Ascending aorta (tissue), 2 donors: ENCODE results near the gene TMEM176B. TPM values are rescaled to one million over a fixed set of nuclear protein-coding genes. Genes with fewer than 3 reads are reported as not detected.
"Not testable (repeated sequence)": the region's sequence is repeated elsewhere in the genome, so short reads cannot be mapped to it uniquely, and the experiment has no call there.

Experiments used
- DNase-seq, 2 donors: peaks; one replicate each; pipeline ENCODE4 v3.0.0-alpha.2; 2019; ENCODE audit warnings: low spot score in 2 of 2
- H3K27ac ChIP-seq, 2 donors: fragments of 200-600 bp; sonication (generic); one replicate each; pipeline ENCODE4 v1.5.1; 2016 to 2017; ENCODE audit warnings: mild to moderate bottlenecking in 1 of 2
- H3K27me3 ChIP-seq: fragments of 200-600 bp; sonication (generic); one replicate; pipeline ENCODE4 v1.5.1; 2017
- H3K36me3 ChIP-seq, 2 donors: fragments of 200-600 bp; sonication (generic); one replicate each; pipeline ENCODE4 v1.5.1; 2016
- H3K4me1 ChIP-seq, 2 donors: fragments of 200-600 bp; sonication (generic); one replicate each; pipeline ENCODE4 v1.5.1; 2016 to 2017; ENCODE audit warnings: mild to moderate bottlenecking in 1 of 2
- H3K4me3 ChIP-seq, 2 donors: fragments of 200-600 bp; sonication (generic); one replicate each; pipeline ENCODE4 v1.5.1; 2016 to 2017; ENCODE audit warnings: mild to moderate bottlenecking in 1 of 2
- H3K9me3 ChIP-seq, 2 donors: fragments of 200-600 bp; sonication (generic); one replicate each; pipeline ENCODE4 v1.5.1; 2016
- intact Hi-C: fragments of 100-400 bp; cut with DNase I; formaldehyde crosslinking; loops from one replicate; pipeline ENCODE4 v1.15.1; 2023
- total RNA-seq: library from RNA; depleted of rRNA; stranded (reverse); fragments of >200 nt; gene quantifications from one replicate; pipeline ENCODE4 v1.1.0, GENCODE V29; 2016
- TF ChIP-seq, protein P1 (sequence below), 3 experiments: fragments of 200-600 bp in 2 of 3; fragments of 450-650 bp in 1 of 3; sonication (generic) in 2 of 3; IDR thresholded peaks; one replicate each; pipeline ENCODE4 v1.5.1; 2016 to 2019; ENCODE audit warnings: antibody characterized with exemption in 3 of 3, mild to moderate bottlenecking in 1 of 3, moderate library complexity in 1 of 3

Gene TMEM176B
- total RNA-seq, 1 donor from 2014 or later, result 42.5 TPM

GRCh38 chr7:150778014-150778737 is 22.0 kb downstream of the TMEM176B start:
- Histone ChIP-seq H3K27ac (no peak overlapping the region), H3K9me3 (no peaks in the 10 kb centered on the region), H3K36me3 (no peaks in the 10 kb centered on the region), H3K27me3 (no peaks in the 10 kb centered on the region), H3K4me3 (no peak overlapping the region), H3K4me1 (no peaks in the 10 kb centered on the region)
- TF ChIP-seq, protein P1, sequence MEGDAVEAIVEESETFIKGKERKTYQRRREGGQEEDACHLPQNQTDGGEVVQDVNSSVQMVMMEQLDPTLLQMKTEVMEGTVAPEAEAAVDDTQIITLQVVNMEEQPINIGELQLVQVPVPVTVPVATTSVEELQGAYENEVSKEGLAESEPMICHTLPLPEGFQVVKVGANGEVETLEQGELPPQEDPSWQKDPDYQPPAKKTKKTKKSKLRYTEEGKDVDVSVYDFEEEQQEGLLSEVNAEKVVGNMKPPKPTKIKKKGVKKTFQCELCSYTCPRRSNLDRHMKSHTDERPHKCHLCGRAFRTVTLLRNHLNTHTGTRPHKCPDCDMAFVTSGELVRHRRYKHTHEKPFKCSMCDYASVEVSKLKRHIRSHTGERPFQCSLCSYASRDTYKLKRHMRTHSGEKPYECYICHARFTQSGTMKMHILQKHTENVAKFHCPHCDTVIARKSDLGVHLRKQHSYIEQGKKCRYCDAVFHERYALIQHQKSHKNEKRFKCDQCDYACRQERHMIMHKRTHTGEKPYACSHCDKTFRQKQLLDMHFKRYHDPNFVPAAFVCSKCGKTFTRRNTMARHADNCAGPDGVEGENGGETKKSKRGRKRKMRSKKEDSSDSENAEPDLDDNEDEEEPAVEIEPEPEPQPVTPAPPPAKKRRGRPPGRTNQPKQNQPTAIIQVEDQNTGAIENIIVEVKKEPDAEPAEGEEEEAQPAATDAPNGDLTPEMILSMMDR (IDR thresholded peaks at IDR 0.05), result no peak
- intact Hi-C loops, result no loop called here
- DNase-seq, result no peak

DNA sequence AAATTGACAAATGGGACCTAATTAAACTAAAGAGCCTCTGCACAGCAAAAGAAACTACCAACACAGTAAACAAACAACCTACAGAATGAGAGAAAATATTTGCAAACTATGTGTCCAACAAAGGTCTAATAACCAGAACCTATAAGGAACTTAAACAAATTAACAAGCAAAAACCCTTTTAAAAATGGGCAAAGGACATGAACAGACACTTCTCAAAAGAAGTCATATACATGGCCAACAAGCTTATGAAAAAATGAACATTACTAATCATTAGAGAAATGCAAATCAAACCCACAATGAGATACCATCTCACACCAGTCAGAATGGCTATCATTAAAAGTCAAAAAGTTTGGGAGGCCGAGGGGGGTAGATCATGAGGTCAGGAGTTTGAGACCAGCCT is 26.0 kb downstream of the TMEM176B start:
- H3K4me3 ChIP-seq, H3K27ac ChIP-seq, H3K9me3 ChIP-seq, H3K27me3 ChIP-seq, H3K4me1 ChIP-seq, H3K36me3 ChIP-seq, intact Hi-C loops, DNase-seq: not testable (repeated sequence)

- H3K27me3 ChIP-seq, result no peaks in the 10 kb centered on the region
- no peak overlapping the region for H3K4me3 ChIP-seq
- H3K9me3 ChIP-seq, result no peaks in the 10 kb centered on the region
- no peaks in the 10 kb centered on the region for H3K4me1 ChIP-seq
- intact Hi-C loops, result no loop called here
- no peak for DNase-seq
- TF ChIP-seq, protein P1 (IDR thresholded peaks at IDR 0.05), result no peak
- no peak overlapping the region for H3K27ac ChIP-seq
- no peaks in the 10 kb centered on the region for H3K36me3 ChIP-seq
Measured at GRCh38 chr7:150769768-150770167, 30.4 kb downstream of the TMEM176B start.

GRCh38 chr7:150766334-150766709 is 33.8 kb downstream of the TMEM176B start:
- intact Hi-C loops, result no loop called here
- DNase-seq, result no peak
- Histone ChIP-seq H3K27ac (no peak overlapping the region), H3K4me3 (no peak overlapping the region), H3K27me3 (no peaks in the 10 kb centered on the region), H3K4me1 (no peaks in the 10 kb centered on the region), H3K9me3 (no peaks in the 10 kb centered on the region), H3K36me3 (no peaks in the 10 kb centered on the region)
- TF ChIP-seq, protein P1 (IDR thresholded peaks at IDR 0.05), result no peak

DNA sequence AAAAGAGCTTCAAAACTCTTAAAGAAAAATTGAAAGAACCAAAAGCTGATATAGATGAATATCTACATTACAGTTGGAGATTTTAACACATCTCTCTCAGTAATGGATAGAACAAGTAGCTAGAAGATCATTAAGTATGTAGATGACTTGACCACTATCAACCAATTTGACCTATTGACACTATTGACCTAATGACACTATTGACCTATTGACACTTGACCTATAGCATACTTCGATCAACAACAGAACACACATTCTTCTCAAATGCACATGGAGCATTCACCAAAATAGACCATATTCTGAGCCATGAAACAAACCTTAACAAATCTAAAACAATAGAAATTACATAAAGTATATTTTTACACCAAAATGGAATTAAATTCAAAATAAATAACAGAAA is 40.7 kb downstream of the TMEM176B start:
- Histone ChIP-seq H3K27me3 (no peaks in the 10 kb centered on the region), H3K9me3 (no peaks in the 10 kb centered on the region), H3K4me3 (no peak overlapping the region), H3K4me1 (no peaks in the 10 kb centered on the region), H3K27ac (no peak overlapping the region), H3K36me3 (no peaks in the 10 kb centered on the region)
- intact Hi-C loops, result no loop called here
- TF ChIP-seq, protein P1 (IDR thresholded peaks at IDR 0.05), result no peak
- no peak for DNase-seq

GRCh38 chr7:150756858-150757257 is 43.3 kb downstream of the TMEM176B start:
- Histone ChIP-seq H3K4me1 (no peaks in the 10 kb centered on the region), H3K27ac (no peak overlapping the region), H3K27me3 (no peaks in the 10 kb centered on the region), H3K9me3 (no peaks in the 10 kb centered on the region), H3K36me3 (no peaks in the 10 kb centered on the region), H3K4me3 (no peak overlapping the region)
- TF ChIP-seq, protein P1 (IDR thresholded peaks at IDR 0.05), result peak in 2 of 3 experiments; percentile 6 to 12
- intact Hi-C loops, result no loop called here
- no peak for DNase-seq
